GM12878 (cell line): Measurements from ENCODE around the gene LMAN2L.

Experiments
- ESRRA ChIP-seq: IDR thresholded peaks from 2 replicates; pipeline ENCODE4 v1.6.1; 2012; ENCODE audit warnings: mild to moderate bottlenecking, low read length, improper control_type of control experiment
- NR2C2 ChIP-seq: IDR thresholded peaks from 2 replicates; pipeline ENCODE4 v1.6.1; 2011; ENCODE audit warnings: borderline replicate concordance, low read depth; ENCODE audit not compliant: control insufficient read depth, insufficient read length
- PML ChIP-seq: IDR thresholded peaks from 2 replicates; pipeline ENCODE4 v1.6.1; 2012; ENCODE audit warnings: low read length, inconsistent platforms
- POLR2AphosphoS2 ChIP-seq: IDR thresholded peaks from 2 replicates; pipeline ENCODE4 v1.6.1; 2011; ENCODE audit warnings: low read depth, mild to moderate bottlenecking, low read length, improper control_type of control experiment, moderate library complexity
- SIN3A ChIP-seq: IDR thresholded peaks from 2 replicates; pipeline ENCODE4 v1.6.1; 2012; ENCODE audit warnings: low read depth, low read length, improper control_type of control experiment
- SP1 ChIP-seq: IDR thresholded peaks from one replicate; pipeline ENCODE4 v1.6.1; 2011; ENCODE audit warnings: low read depth, low read length
- TAF1 ChIP-seq: IDR thresholded peaks from 2 replicates; pipeline ENCODE4 v1.6.1; 2011; ENCODE audit warnings: mild to moderate bottlenecking, low read depth, low read length, borderline replicate concordance
- ZNF274 ChIP-seq: IDR thresholded peaks from one replicate; pipeline ENCODE4 v1.8.0; 2011; ENCODE audit not compliant: insufficient read length, insufficient read depth
- TF ChIP-seq, protein P1 (sequence below): IDR thresholded peaks from 2 replicates; pipeline ENCODE4 v1.6.1; 2011; ENCODE audit warnings: low read depth, mild to moderate bottlenecking, low read length, moderate library complexity, borderline replicate concordance; ENCODE audit errors: extremely low read depth
- TF ChIP-seq, protein P2 (sequence below): IDR thresholded peaks from 2 replicates; pipeline ENCODE4 v1.6.1; 2012; ENCODE audit warnings: low read depth, low read length, improper control_type of control experiment
- TF ChIP-seq, protein P3 (sequence below): IDR thresholded peaks from 2 replicates; pipeline ENCODE4 v1.6.1; 2011; ENCODE audit warnings: borderline replicate concordance, low read depth, mild to moderate bottlenecking, moderate library complexity, mixed read lengths, low read length; ENCODE audit not compliant: insufficient read depth; ENCODE audit errors: extremely low read length
- TF ChIP-seq, protein P4 (sequence below), 3 experiments: IDR thresholded peaks in 2 of 3; conservative IDR thresholded peaks in 1 of 3; 2 replicates each; pipeline ENCODE4 v1.5.1; 2011; ENCODE audit warnings: low read depth in 3 of 3, low read length in 3 of 3, mild to moderate bottlenecking in 3 of 3, control low read depth in 2 of 3, moderate library complexity in 2 of 3, inconsistent platforms in 1 of 3, mixed read lengths in 1 of 3; ENCODE audit not compliant: control insufficient read depth in 2 of 3, insufficient read depth in 1 of 3; ENCODE audit errors: extremely low read depth in 1 of 3
- TF ChIP-seq, protein P5 (sequence below): IDR thresholded peaks from 2 replicates; pipeline ENCODE4 v1.6.1; 2011; ENCODE audit warnings: mild to moderate bottlenecking, low read depth, low read length, moderate library complexity; ENCODE audit not compliant: insufficient replicate concordance
- TF ChIP-seq, protein P6 (sequence below): IDR thresholded peaks from 2 replicates; pipeline ENCODE4 v1.6.1; 2012; ENCODE audit warnings: low read depth, low read length, improper control_type of control experiment

DNA sequence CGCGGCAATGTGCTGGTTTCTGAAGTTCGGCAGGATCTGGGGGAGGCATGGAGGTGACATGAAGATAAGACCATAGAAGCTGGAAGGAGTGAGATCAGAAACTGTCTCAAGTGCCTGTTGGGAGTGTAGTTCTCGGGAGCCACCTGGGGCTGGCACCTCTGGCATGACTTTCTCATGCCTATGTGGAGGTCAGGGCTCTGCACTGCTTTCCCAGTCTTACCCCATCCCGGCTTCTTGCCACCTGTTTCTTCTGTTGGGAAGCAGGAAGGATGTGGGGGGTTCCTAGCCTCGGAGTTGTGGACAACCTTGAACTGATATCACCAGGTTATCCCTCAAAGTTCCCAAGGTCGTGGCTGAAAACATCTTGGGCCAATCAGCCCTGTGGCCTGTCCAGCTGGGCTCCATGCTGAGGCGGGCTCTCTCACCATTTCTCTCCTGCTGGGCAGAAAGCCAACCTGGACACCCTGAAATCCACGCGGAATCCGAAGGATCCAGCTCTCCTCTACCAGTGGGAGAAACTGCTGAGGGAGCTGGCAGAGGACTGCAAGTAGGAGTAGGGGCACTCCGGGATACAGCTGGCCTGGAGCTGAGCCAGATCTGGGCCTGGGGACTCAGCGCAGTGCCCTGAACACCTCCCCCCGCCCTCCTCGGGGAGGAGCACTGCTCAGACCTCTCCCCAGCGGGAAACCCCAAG is 54.8 kb downstream of the LMAN2L start:
- no peak for TF ChIP-seq ZNF274
- TF ChIP-seq, protein P1, sequence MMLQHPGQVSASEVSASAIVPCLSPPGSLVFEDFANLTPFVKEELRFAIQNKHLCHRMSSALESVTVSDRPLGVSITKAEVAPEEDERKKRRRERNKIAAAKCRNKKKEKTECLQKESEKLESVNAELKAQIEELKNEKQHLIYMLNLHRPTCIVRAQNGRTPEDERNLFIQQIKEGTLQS = no peak
- TF ChIP-seq, protein P2, sequence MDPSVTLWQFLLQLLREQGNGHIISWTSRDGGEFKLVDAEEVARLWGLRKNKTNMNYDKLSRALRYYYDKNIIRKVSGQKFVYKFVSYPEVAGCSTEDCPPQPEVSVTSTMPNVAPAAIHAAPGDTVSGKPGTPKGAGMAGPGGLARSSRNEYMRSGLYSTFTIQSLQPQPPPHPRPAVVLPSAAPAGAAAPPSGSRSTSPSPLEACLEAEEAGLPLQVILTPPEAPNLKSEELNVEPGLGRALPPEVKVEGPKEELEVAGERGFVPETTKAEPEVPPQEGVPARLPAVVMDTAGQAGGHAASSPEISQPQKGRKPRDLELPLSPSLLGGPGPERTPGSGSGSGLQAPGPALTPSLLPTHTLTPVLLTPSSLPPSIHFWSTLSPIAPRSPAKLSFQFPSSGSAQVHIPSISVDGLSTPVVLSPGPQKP = no peak
- TF ChIP-seq NR2C2 = no peak
- no peak for TF ChIP-seq ESRRA
- no peak for TF ChIP-seq SP1
- TF ChIP-seq, protein P3, sequence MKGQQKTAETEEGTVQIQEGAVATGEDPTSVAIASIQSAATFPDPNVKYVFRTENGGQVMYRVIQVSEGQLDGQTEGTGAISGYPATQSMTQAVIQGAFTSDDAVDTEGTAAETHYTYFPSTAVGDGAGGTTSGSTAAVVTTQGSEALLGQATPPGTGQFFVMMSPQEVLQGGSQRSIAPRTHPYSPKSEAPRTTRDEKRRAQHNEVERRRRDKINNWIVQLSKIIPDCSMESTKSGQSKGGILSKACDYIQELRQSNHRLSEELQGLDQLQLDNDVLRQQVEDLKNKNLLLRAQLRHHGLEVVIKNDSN = no peak
- TF ChIP-seq, protein P4, sequence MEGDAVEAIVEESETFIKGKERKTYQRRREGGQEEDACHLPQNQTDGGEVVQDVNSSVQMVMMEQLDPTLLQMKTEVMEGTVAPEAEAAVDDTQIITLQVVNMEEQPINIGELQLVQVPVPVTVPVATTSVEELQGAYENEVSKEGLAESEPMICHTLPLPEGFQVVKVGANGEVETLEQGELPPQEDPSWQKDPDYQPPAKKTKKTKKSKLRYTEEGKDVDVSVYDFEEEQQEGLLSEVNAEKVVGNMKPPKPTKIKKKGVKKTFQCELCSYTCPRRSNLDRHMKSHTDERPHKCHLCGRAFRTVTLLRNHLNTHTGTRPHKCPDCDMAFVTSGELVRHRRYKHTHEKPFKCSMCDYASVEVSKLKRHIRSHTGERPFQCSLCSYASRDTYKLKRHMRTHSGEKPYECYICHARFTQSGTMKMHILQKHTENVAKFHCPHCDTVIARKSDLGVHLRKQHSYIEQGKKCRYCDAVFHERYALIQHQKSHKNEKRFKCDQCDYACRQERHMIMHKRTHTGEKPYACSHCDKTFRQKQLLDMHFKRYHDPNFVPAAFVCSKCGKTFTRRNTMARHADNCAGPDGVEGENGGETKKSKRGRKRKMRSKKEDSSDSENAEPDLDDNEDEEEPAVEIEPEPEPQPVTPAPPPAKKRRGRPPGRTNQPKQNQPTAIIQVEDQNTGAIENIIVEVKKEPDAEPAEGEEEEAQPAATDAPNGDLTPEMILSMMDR (IDR thresholded peaks at IDR 0.05 in 2 of 3, conservative IDR thresholded peaks at IDR 0.05 in 1 of 3; ENCODE audit: control insufficient read depth in 2 of 3, extremely low read depth in 1 of 3, insufficient read depth in 1 of 3, low read depth in 3 of 3, low read length in 3 of 3) = no peak
- TF ChIP-seq SIN3A = no peak
- no peak for TF ChIP-seq POLR2AphosphoS2
- TF ChIP-seq, protein P5, sequence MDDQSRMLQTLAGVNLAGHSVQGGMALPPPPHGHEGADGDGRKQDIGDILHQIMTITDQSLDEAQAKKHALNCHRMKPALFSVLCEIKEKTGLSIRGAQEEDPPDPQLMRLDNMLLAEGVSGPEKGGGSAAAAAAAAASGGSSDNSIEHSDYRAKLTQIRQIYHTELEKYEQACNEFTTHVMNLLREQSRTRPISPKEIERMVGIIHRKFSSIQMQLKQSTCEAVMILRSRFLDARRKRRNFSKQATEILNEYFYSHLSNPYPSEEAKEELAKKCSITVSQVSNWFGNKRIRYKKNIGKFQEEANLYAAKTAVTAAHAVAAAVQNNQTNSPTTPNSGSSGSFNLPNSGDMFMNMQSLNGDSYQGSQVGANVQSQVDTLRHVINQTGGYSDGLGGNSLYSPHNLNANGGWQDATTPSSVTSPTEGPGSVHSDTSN = no peak
- no peak for TF ChIP-seq PML
- TF ChIP-seq TAF1 = no peak
- TF ChIP-seq, protein P6, sequence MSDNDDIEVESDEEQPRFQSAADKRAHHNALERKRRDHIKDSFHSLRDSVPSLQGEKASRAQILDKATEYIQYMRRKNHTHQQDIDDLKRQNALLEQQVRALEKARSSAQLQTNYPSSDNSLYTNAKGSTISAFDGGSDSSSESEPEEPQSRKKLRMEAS = no peak
